ENCODE results near the gene TNFAIP8L3.

Gene TNFAIP8L3

DNA sequence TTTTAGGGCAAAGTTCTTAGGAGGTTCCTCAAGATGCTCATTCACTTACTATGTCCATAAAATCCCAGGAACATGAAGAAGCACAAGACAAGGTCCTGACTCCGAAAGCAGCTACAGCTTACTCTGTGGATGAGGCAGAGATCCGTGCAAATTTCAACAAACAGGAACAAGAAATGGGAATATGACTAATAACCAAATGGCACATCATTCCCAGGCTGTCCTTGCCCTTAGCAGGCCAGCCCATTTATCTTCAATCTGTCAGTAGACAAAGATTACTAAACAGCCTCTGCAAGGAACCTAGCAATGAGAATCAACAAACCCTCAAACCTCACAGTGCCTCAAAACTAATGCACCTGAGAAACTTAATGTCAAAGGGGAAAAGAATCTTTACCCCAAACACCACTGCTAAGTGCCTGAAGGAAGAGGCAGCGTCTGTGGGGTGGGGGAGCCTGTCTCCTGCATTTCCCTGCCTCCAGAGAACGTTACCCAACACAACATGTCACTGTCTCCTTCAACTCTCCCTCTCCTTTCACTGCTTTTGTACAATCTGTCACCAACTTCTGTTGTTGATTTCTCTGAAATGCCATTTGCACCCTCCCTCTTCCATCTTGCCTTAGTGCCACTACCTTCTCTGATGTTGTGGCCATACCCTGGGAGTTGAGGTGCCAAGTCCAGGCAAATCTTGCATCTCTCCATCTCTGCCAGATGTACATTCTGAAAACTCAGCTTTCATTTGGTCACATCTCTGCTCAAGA, 4.8 kb downstream of the TNFAIP8L3 start:
- DNase-seq (ENCODE audit: low read depth, low spot score) = no peak
- Histone ChIP-seq H3K36me3 (ENCODE audit: insufficient read depth, low read length) (no peaks in the 10 kb centered on the region), H3K9me3 (ENCODE audit: low read depth, low read length) (no peaks in the 10 kb centered on the region), H3K4me3 (no peak overlapping the region), H3K27ac (no peak overlapping the region), H3K9ac (ENCODE audit: insufficient read length) (no peak overlapping the region)
- TF ChIP-seq FOXP2 (optimal IDR thresholded peaks at IDR 0.05; ENCODE audit: control extremely low read depth, extremely low read length, insufficient read depth) (no peak), EZH2 (IDR thresholded peaks at IDR 0.05) (no peak), POLR2AphosphoS5 (IDR thresholded peaks at IDR 0.05; ENCODE audit: borderline replicate concordance, low read depth, low read length) (no peak)

GRCh38 chr15:51089041-51089440, 5.7 kb downstream of the TNFAIP8L3 start:
- Histone ChIP-seq H3K9me3 (ENCODE audit: low read depth, low read length) (no peaks in the 10 kb centered on the region), H3K4me3 (no peak overlapping the region), H3K27ac (no peak overlapping the region), H3K9ac (ENCODE audit: insufficient read length) (no peak overlapping the region), H3K36me3 (ENCODE audit: insufficient read depth, low read length) (no peaks in the 10 kb centered on the region)
- no peak for TF ChIP-seq EZH2 (IDR thresholded peaks at IDR 0.05)
- TF ChIP-seq POLR2AphosphoS5 (IDR thresholded peaks at IDR 0.05; ENCODE audit: borderline replicate concordance, low read depth, low read length) = no peak
- no peak for TF ChIP-seq FOXP2 (optimal IDR thresholded peaks at IDR 0.05; ENCODE audit: control extremely low read depth, extremely low read length, insufficient read depth)
- DNase-seq (ENCODE audit: low read depth, low spot score) = no peak

DNA sequence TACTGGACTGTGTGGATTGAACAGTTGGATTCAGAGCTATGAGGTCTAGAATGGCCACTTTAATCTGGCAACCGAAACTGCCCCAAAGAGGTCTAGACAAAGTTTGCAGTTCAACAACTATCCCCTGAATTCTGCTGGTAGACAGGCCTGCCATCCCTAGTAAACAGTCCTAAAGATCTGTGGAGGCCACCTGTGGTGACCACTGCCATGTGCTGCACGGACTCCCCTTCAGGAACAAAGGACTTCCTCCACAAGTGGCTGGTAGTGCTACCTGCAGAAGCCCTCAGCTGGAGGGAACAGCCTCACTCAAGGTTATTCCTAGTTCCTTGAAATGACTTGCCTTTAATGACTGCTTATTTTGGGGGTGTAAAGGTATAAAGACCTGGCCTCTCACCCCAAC, 6.1 kb downstream of the TNFAIP8L3 start:
- H3K4me3 ChIP-seq = no peak overlapping the region
- TF ChIP-seq POLR2AphosphoS5 (IDR thresholded peaks at IDR 0.05; ENCODE audit: borderline replicate concordance, low read depth, low read length) (no peak), FOXP2 (optimal IDR thresholded peaks at IDR 0.05; ENCODE audit: control extremely low read depth, extremely low read length, insufficient read depth) (no peak), EZH2 (IDR thresholded peaks at IDR 0.05) (no peak)
- H3K9ac ChIP-seq (ENCODE audit: insufficient read length) = no peak overlapping the region
- H3K36me3 ChIP-seq (ENCODE audit: insufficient read depth, low read length) = no peaks in the 10 kb centered on the region
- no peaks in the 10 kb centered on the region for H3K9me3 ChIP-seq (ENCODE audit: low read depth, low read length)
- no peak for DNase-seq (ENCODE audit: low read depth, low spot score)
- no peak overlapping the region for H3K27ac ChIP-seq

- DNase-seq (ENCODE audit: low read depth, low spot score) = no peak
- Histone ChIP-seq H3K27ac (no peak overlapping the region), H3K9ac (ENCODE audit: insufficient read length) (no peak overlapping the region), H3K4me3 (no peak overlapping the region), H3K9me3 (ENCODE audit: low read depth, low read length) (no peaks in the 10 kb centered on the region), H3K36me3 (ENCODE audit: insufficient read depth, low read length) (no peaks in the 10 kb centered on the region)
- TF ChIP-seq EZH2 (IDR thresholded peaks at IDR 0.05) (no peak), FOXP2 (optimal IDR thresholded peaks at IDR 0.05; ENCODE audit: control extremely low read depth, extremely low read length, insufficient read depth) (no peak), POLR2AphosphoS5 (IDR thresholded peaks at IDR 0.05; ENCODE audit: borderline replicate concordance, low read depth, low read length) (no peak)
Observed at GRCh38 chr15:51087513-51087912, 7.2 kb downstream of the TNFAIP8L3 start.

- Histone ChIP-seq H3K36me3 (ENCODE audit: insufficient read depth, low read length) (no peaks in the 10 kb centered on the region), H3K9me3 (ENCODE audit: low read depth, low read length) (no peaks in the 10 kb centered on the region), H3K9ac (ENCODE audit: insufficient read length) (no peak overlapping the region), H3K4me3 (no peak overlapping the region), H3K27ac (no peak overlapping the region)
- DNase-seq (ENCODE audit: low read depth, low spot score) = no peak
- no peak for TF ChIP-seq FOXP2 (optimal IDR thresholded peaks at IDR 0.05; ENCODE audit: control extremely low read depth, extremely low read length, insufficient read depth)
- no peak for TF ChIP-seq EZH2 (IDR thresholded peaks at IDR 0.05)
- TF ChIP-seq POLR2AphosphoS5 (IDR thresholded peaks at IDR 0.05; ENCODE audit: borderline replicate concordance, low read depth, low read length) = no peak
Observed at GRCh38 chr15:51086409-51086808, 8.3 kb downstream of the TNFAIP8L3 start.

- Histone ChIP-seq H3K27ac (no peak overlapping the region), H3K9ac (ENCODE audit: insufficient read length) (no peak overlapping the region), H3K4me3 (no peak overlapping the region), H3K9me3 (ENCODE audit: low read depth, low read length) (no peaks in the 10 kb centered on the region), H3K36me3 (ENCODE audit: insufficient read depth, low read length) (no peaks in the 10 kb centered on the region)
- TF ChIP-seq FOXP2 (optimal IDR thresholded peaks at IDR 0.05; ENCODE audit: control extremely low read depth, extremely low read length, insufficient read depth) (no peak), EZH2 (IDR thresholded peaks at IDR 0.05) (no peak), POLR2AphosphoS5 (IDR thresholded peaks at IDR 0.05; ENCODE audit: borderline replicate concordance, low read depth, low read length) (no peak)
- DNase-seq (ENCODE audit: low read depth, low spot score) = no peak
Observed at GRCh38 chr15:51085764-51086163, 8.9 kb downstream of the TNFAIP8L3 start.

GRCh38 chr15:51083641-51084166, 11.0 kb downstream of the TNFAIP8L3 start:
- Histone ChIP-seq H3K9me3 (ENCODE audit: low read depth, low read length) (no peaks in the 10 kb centered on the region), H3K9ac (ENCODE audit: insufficient read length) (no peak overlapping the region), H3K27ac (no peak overlapping the region), H3K4me3 (no peak overlapping the region), H3K36me3 (ENCODE audit: insufficient read depth, low read length) (no peaks in the 10 kb centered on the region)
- DNase-seq (ENCODE audit: low read depth, low spot score) = no peak
- TF ChIP-seq FOXP2 (optimal IDR thresholded peaks at IDR 0.05; ENCODE audit: control extremely low read depth, extremely low read length, insufficient read depth) (no peak), POLR2AphosphoS5 (IDR thresholded peaks at IDR 0.05; ENCODE audit: borderline replicate concordance, low read depth, low read length) (no peak), EZH2 (IDR thresholded peaks at IDR 0.05) (no peak)

GRCh38 chr15:51082246-51082645, 12.5 kb downstream of the TNFAIP8L3 start:
- Histone ChIP-seq H3K36me3 (ENCODE audit: insufficient read depth, low read length) (no peaks in the 10 kb centered on the region), H3K27ac (no peak overlapping the region), H3K9me3 (ENCODE audit: low read depth, low read length) (no peaks in the 10 kb centered on the region), H3K4me3 (no peak overlapping the region), H3K9ac (ENCODE audit: insufficient read length) (no peak overlapping the region)
- DNase-seq (ENCODE audit: low read depth, low spot score) = no peak
- TF ChIP-seq POLR2AphosphoS5 (IDR thresholded peaks at IDR 0.05; ENCODE audit: borderline replicate concordance, low read depth, low read length) (no peak), FOXP2 (optimal IDR thresholded peaks at IDR 0.05; ENCODE audit: control extremely low read depth, extremely low read length, insufficient read depth) (no peak), EZH2 (IDR thresholded peaks at IDR 0.05) (no peak)

Data from SK-N-MC (cell line).